Astrocyte (in vitro differentiated cells and primary cell): ENCODE results near the gene CTNNBIP1. TPM values are rescaled to one million over a fixed set of nuclear protein-coding genes. Genes with fewer than 3 reads are reported as not detected.

Experiments used
- DNase-seq: peaks from one replicate; pipeline ENCODE4 v3.0.0-alpha.2; 2010; ENCODE audit warnings: low read depth
- FAIRE-seq: peaks from 2 replicates; lab custom pipeline; 2011; peaks lifted over from hg19 to GRCh38; lab: Jason Lieb, UNC
- H2AFZ ChIP-seq: 2 replicates; pipeline ENCODE4 v1.6.0; 2012; ENCODE audit warnings: low read depth, low read length, inconsistent platforms
- H3K27ac ChIP-seq: 2 replicates; pipeline ENCODE4 v1.5.1; 2011; ENCODE audit warnings: low read depth, low read length, inconsistent platforms
- H3K27me3 ChIP-seq: 2 replicates; pipeline ENCODE4 v1.6.0; 2011; ENCODE audit warnings: low read length, inconsistent platforms; ENCODE audit not compliant: insufficient read depth
- H3K36me3 ChIP-seq: 2 replicates; pipeline ENCODE4 v1.5.1; 2011; ENCODE audit warnings: low read length, inconsistent platforms; ENCODE audit not compliant: insufficient read depth
- H3K4me1 ChIP-seq: 2 replicates; pipeline ENCODE4 v1.5.1; 2011; ENCODE audit warnings: low read length, inconsistent platforms; ENCODE audit not compliant: insufficient read depth
- H3K4me2 ChIP-seq: 2 replicates; pipeline ENCODE4 v1.6.0; 2012; ENCODE audit warnings: low read length, inconsistent platforms
- H3K4me3 ChIP-seq: 2 replicates; pipeline ENCODE4 v1.5.1; 2011; ENCODE audit warnings: low read depth, mild to moderate bottlenecking, low read length, inconsistent platforms; ENCODE audit not compliant: insufficient read depth
- H3K79me2 ChIP-seq: 2 replicates; pipeline ENCODE4 v1.6.0; 2012; ENCODE audit warnings: mild to moderate bottlenecking, low read length, inconsistent platforms; ENCODE audit not compliant: insufficient read depth
- H3K9ac ChIP-seq: 2 replicates; pipeline ENCODE4 v1.6.0; 2012; ENCODE audit warnings: mild to moderate bottlenecking, low read length, inconsistent platforms
- H3K9me3 ChIP-seq: 2 replicates; pipeline ENCODE4 v1.5.1; 2012; ENCODE audit warnings: low read depth, mild to moderate bottlenecking, low read length, inconsistent platforms; ENCODE audit not compliant: insufficient read depth
- H4K20me1 ChIP-seq: 2 replicates; pipeline ENCODE4 v1.6.0; 2012; ENCODE audit warnings: low read length, inconsistent platforms; ENCODE audit not compliant: insufficient read depth
- H3K27ac Mint-ChIP-seq: one replicate; pipeline ENCODE4 v1.8.0; 2021; ENCODE audit warnings: mild to moderate bottlenecking, mixed read lengths; ENCODE audit not compliant: unreplicated experiment
- H3K27me3 Mint-ChIP-seq: one replicate; pipeline ENCODE4 v1.8.0; 2021; ENCODE audit warnings: low read depth, mixed read lengths; ENCODE audit not compliant: unreplicated experiment
- H3K36me3 Mint-ChIP-seq: one replicate; pipeline ENCODE4 v1.8.0; 2021; ENCODE audit warnings: low read depth, mixed read lengths; ENCODE audit not compliant: unreplicated experiment
- H3K4me1 Mint-ChIP-seq: one replicate; pipeline ENCODE4 v1.8.0; 2021; ENCODE audit warnings: low read depth, mixed read lengths; ENCODE audit not compliant: unreplicated experiment
- H3K4me3 Mint-ChIP-seq: one replicate; pipeline ENCODE4 v1.8.0; 2021; ENCODE audit warnings: mild to moderate bottlenecking, moderate library complexity, mixed read lengths; ENCODE audit not compliant: unreplicated experiment
- H3K9me3 Mint-ChIP-seq: one replicate; pipeline ENCODE4 v1.8.0; 2021; ENCODE audit warnings: mild to moderate bottlenecking, mixed read lengths; ENCODE audit not compliant: unreplicated experiment
- CTCF ChIP-seq: IDR thresholded peaks from 2 replicates; pipeline ENCODE4 v1.5.1; 2011; ENCODE audit warnings: low read depth, mild to moderate bottlenecking, inconsistent platforms, low read length, moderate library complexity; ENCODE audit not compliant: insufficient read depth
- EZH2 ChIP-seq: IDR thresholded peaks from 2 replicates; pipeline ENCODE4 v1.6.1; 2012; ENCODE audit warnings: mild to moderate bottlenecking, low read length, inconsistent platforms; ENCODE audit not compliant: insufficient read depth
- total RNA-seq: library from RNA; stranded (reverse); gene quantifications from 2 replicates; pipeline ENCODE4 v1.2.1, GENCODE V29; 2021

The CTNNBIP1 gene
- total RNA-seq, 1 donor from 2014 or later = 53.7 TPM

- Histone ChIP-seq H3K36me3 (no peaks in the 10 kb centered on the region), H4K20me1 (peaks cover 41% of the 10 kb centered on the region), H3K4me1 (peaks cover 33% of the 10 kb centered on the region), H3K79me2 (peaks cover 49% of the 10 kb centered on the region), H3K9me3 (no peaks in the 10 kb centered on the region), H3K4me2 (peak overlapping the region; percentile 94), H3K9ac (peak overlapping the region; percentile 74), H3K27me3 (no peaks in the 10 kb centered on the region), H3K4me3 (peak overlapping the region; percentile 79), H3K27ac (no peak overlapping the region), H2AFZ (peak overlapping the region; percentile 67)
- peak overlapping the region; percentile 90 for H3K27ac Mint-ChIP-seq
- TF ChIP-seq EZH2 (no peak), CTCF (no peak)
- H3K36me3 Mint-ChIP-seq = no peaks in the 10 kb centered on the region
- no peaks in the 10 kb centered on the region for H3K9me3 Mint-ChIP-seq
- H3K27me3 Mint-ChIP-seq = no peaks in the 10 kb centered on the region
- no peak for FAIRE-seq
- H3K4me3 Mint-ChIP-seq = peak overlapping the region; percentile 94
- peaks cover 29% of the 10 kb centered on the region for H3K4me1 Mint-ChIP-seq
- DNase-seq = no peak
These were observed 87.0 kb downstream of the CTNNBIP1 start for GRCh38 chr1:9822897-9823692.

GRCh38 chr1:9822490-9822889 is 87.6 kb downstream of the CTNNBIP1 start:
- Histone ChIP-seq H3K79me2 (peaks cover 55% of the 10 kb centered on the region), H2AFZ (peak overlapping the region; percentile 67)

More at GRCh38 chr1:9822490-9822889, 87.6 kb downstream of the CTNNBIP1 start:
- H3K36me3 ChIP-seq = no peaks in the 10 kb centered on the region
- H3K27ac Mint-ChIP-seq = peak overlapping the region; percentile 90
- no peak overlapping the region for H3K27ac ChIP-seq
- no peaks in the 10 kb centered on the region for H3K27me3 Mint-ChIP-seq
- H3K4me2 ChIP-seq = peak overlapping the region; percentile 94
- H4K20me1 ChIP-seq = peaks cover 47% of the 10 kb centered on the region
- no peaks in the 10 kb centered on the region for H3K27me3 ChIP-seq
- H3K4me3 ChIP-seq = peak overlapping the region; percentile 79
- DNase-seq (no peak), FAIRE-seq (no peak)
- TF ChIP-seq CTCF (no peak), EZH2 (no peak)
- no peaks in the 10 kb centered on the region for H3K9me3 Mint-ChIP-seq
- no peaks in the 10 kb centered on the region for H3K36me3 Mint-ChIP-seq
- peaks cover 33% of the 10 kb centered on the region for H3K4me1 ChIP-seq
- no peaks in the 10 kb centered on the region for H3K9me3 ChIP-seq
- peaks cover 25% of the 10 kb centered on the region for H3K4me1 Mint-ChIP-seq
- H3K4me3 Mint-ChIP-seq = peak overlapping the region; percentile 94
- peak overlapping the region; percentile 74 for H3K9ac ChIP-seq
